Right cardiac atrium (tissue), 5 donors: ENCODE data around the gene MSX1. TPM values are rescaled to one million over a fixed set of nuclear protein-coding genes. Genes with fewer than 3 reads are reported as not detected.

Experiments
- ATAC-seq, 2 donors: fragments of 200-7000 bp; cut with Tn5 transposase; one replicate each; pipeline versions ENCODE4 v1.8.0 to v1.9.1; 2020; ENCODE audit warnings: moderate library complexity in 2 of 2, mild to moderate bottlenecking in 1 of 2
- DNase-seq, 3 donors: peaks; one replicate each; pipeline ENCODE4 v3.0.0-alpha.2; 2020
- H3K27ac ChIP-seq: one replicate; pipeline ENCODE4 v1.5.1; 2013; ENCODE audit warnings: mild to moderate bottlenecking, low read length, control low read depth, moderate library complexity
- H3K27me3 ChIP-seq: one replicate; pipeline ENCODE4 v1.6.1; 2013; ENCODE audit not compliant: control insufficient read depth, insufficient read depth
- H3K4me1 ChIP-seq: one replicate; pipeline ENCODE4 v1.6.1; 2013; ENCODE audit warnings: low read length; ENCODE audit not compliant: control insufficient read depth, insufficient read depth
- H3K4me3 ChIP-seq: one replicate; pipeline ENCODE4 v1.5.1; 2013; ENCODE audit warnings: low read length, control low read depth
- H3K9me3 ChIP-seq: one replicate; pipeline ENCODE4 v1.6.1; 2013; ENCODE audit warnings: low read length; ENCODE audit not compliant: control insufficient read depth
- WGBS: extraction: QIAGEN DNeasy Blood & Tissue Kit; methylation state at CpG from one replicate; pipeline ENCODE4 v1.1.7; 2013; 5-methylcytosine and 5-hydroxymethylcytosine counted together
- intact Hi-C, 4 donors: fragments of 100-400 bp; cut with DNase I; formaldehyde crosslinking; loops; one replicate each; pipeline versions ENCODE4 v1.11.0 to v1.14.0; 2022 to 2023
- polyA plus RNA-seq: library from polyadenylated mRNA; stranded (reverse); fragments of 200-250 nt; gene quantifications from one replicate; pipeline ENCODE4 v1.2.3, GENCODE V29; 2013
- total RNA-seq, 4 donors: library from RNA; stranded (reverse); fragmentation: NEBNext Ultra II Directional; extraction: Animal tissue kit (Norgen Biotek cat#: 25700); gene quantifications; one replicate each; pipeline ENCODE4 v1.2.1, GENCODE V29; 2021
- donor health status: healthy with polysubstance abuse.
- donor health status: DM: no; HTN: yes; CAD: no.
- donor health status: DM: no; HTN: no; CAD: no.
- donor health status: DM: no; HTN: yes; CAD: no; lungs with severe emphysema.
- donor health status: DM: yes; HTN: yes; CAD: no.

Gene MSX1
- total and polyA plus RNA-seq, 5 donors, result 1.8 to 3.6 (median 2.3) TPM

DNA sequence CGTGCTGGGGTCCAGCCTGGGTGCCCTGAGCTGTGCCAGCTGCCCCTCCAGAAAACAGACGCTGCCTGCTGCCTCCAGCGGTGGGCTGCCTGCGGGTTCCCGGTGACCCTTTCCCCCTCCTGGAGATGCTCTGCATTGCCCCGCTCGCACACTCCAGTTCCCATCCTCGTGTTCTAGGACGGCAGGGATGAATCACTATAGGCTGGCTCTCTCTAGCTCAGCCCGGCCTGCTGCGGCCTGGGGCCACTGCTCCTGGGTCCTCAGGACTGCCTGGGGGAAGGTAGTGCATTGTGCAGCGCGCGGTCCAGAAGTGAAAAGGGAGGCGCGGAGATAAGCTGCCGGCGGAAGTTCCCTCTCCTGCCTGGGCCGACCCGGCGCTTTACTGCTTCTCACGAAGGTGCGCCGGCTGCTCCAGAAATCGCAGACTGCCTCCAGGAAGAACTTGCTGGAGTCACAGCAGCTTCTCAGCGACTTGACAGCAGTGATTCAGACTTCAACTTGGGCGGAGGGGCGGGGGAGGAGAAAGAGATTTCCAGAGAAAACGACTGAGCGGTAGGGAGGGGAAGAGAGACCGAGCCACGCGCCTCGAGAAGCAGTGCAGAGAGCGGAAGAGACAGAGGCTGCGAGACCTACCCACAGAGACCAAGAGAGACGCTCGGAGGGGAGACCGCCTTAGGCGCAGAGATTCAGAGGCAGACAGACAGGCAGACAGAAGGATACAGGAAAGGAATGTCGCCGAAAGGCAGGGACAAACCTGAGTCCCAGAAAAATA, 6.7 kb upstream of the MSX1 start:
- peak; percentile 47 to 62 for ATAC-seq
- intact Hi-C loops, result no loop called here
- Histone ChIP-seq H3K27ac (no peak overlapping the region), H3K4me3 (peak overlapping the region; percentile 24), H3K27me3 (no peaks in the 10 kb centered on the region), H3K4me1 (peaks cover 2% of the 10 kb centered on the region), H3K9me3 (no peaks in the 10 kb centered on the region)
- WGBS, result 2% methylated on average over 42 of the region's 42 CpGs
- peak in 1 of 3 donors; percentile 64 for DNase-seq

DNA sequence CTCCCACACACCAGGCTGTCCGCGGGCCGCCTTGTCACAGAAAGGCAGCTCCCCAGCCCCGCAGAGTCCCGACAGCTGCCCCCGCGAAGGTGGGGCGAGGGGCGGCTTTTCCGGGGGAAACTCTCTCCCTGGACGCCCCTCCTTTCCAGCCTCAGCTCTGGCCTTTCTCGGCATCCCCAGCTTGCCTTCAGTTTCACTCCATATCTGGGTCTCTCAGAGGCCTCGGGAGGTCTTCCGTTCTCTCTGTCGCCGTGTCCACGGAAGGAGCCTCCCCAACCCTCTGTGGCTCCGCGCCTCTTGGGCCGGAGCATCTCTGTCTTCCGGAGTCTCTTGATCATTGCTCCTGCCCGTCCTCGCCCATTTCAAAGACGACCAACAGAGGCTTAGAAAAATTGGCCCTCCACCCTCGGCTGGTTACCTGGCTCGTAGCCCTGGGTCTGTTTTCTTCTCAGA, 6.1 kb upstream of the MSX1 start:
- intact Hi-C loops, result no loop called here
- WGBS, result 2% methylated on average over 26 of the region's 26 CpGs
- Histone ChIP-seq H3K4me3 (peak overlapping the region; percentile 24), H3K27ac (no peak overlapping the region), H3K9me3 (no peaks in the 10 kb centered on the region), H3K27me3 (no peaks in the 10 kb centered on the region), H3K4me1 (peaks cover 2% of the 10 kb centered on the region)
- DNase-seq, result no peak
- peak in 1 of 2 donors; percentile 17 for ATAC-seq

DNA sequence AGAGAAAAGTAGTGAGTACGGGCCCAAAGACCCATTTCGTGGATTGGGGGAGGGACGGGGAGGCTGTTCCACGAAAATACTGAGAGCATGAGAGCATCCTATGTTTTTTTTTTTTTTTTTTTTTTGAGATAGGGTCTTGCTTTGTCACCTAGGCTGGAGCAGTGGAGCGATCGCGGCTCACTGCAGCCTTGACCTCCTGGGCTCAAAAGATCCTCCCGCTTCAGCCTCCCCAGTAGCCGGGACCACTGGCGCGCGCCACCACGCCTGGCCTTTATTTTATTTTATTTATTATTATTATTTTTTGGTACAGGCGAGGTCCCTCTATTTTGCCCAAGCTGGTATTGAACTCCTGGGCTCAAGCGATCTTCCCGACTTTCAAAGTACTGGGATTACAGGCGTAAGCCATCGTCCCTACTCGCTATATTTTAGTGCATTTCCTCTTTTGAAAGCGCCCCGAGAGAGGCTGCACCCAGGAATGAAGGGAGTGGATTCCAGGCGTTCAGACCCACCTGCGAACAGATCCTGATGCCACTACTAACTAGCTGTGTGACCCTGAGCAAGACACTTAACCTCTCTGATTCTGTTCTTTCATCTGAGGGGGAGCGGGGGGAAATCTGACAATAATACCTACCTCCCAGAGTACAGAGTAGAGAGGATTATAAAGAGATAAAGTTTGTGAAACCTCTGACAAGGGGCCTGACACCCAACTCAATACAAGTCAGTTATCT, 5.4 kb upstream of the MSX1 start:
- H3K27ac ChIP-seq, result no peak overlapping the region
- H3K9me3 ChIP-seq, result no peaks in the 10 kb centered on the region
- no peak overlapping the region for H3K4me3 ChIP-seq
- no peak for ATAC-seq
- no peak for DNase-seq
- peaks cover 2% of the 10 kb centered on the region for H3K4me1 ChIP-seq
- intact Hi-C loops, result no loop called here
- 18% methylated on average over 24 of the region's 24 CpGs for WGBS
- no peaks in the 10 kb centered on the region for H3K27me3 ChIP-seq

GRCh38 chr4:4854649-4855295, 4.7 kb upstream of the MSX1 start:
- 4% methylated on average over 31 of the region's 31 CpGs for WGBS
- DNase-seq, result peak in 1 of 3 donors; percentile 11
- ATAC-seq, result no peak
- H3K27ac ChIP-seq, result no peak overlapping the region
- peaks cover 2% of the 10 kb centered on the region for H3K4me1 ChIP-seq
- H3K4me3 ChIP-seq, result no peak overlapping the region
- intact Hi-C loops, result no loop called here
- H3K9me3 ChIP-seq, result no peaks in the 10 kb centered on the region
- no peaks in the 10 kb centered on the region for H3K27me3 ChIP-seq

DNA sequence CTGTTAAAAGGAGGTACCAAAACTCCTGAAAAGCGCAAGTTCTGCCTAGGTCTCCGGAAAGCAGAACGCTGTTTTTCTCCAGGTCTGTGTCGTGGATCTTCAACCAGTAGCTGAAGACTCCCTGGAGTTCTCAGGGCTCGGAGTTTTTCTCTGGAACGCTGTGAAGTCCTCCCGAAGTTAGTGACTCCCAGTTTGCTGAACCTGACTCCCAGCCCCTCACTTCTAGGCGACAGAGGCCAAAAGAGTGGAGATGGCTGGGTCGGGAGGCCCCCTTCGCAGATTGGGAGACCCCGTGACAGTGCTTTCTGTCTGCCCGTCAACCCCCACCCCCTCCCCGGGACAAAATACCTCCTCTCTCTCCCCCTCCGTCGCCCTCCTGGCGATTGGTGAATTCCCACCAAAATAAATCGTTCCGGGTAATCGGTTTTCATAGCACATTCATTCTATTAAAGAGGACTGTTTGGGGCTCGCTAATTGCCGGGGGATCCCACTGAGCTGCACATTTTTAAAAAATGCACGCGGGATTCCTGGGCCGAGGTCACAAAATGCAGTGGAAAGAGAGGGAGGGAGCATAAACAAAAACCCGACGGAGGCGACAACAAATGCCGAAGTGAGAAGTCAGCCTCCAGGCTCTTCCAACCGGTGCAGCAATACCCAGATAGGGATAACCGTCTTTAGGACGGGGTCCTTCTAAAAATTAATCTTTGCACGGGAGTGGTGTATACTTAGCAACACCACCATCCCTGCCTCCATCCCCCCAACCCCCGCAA, 4.0 kb upstream of the MSX1 start:
- ATAC-seq (no peak), DNase-seq (peak in 1 of 3 donors; percentile 3)
- Histone ChIP-seq H3K27me3 (no peaks in the 10 kb centered on the region), H3K27ac (no peak overlapping the region), H3K4me3 (no peak overlapping the region), H3K9me3 (no peaks in the 10 kb centered on the region), H3K4me1 (peaks cover 2% of the 10 kb centered on the region)
- 5% methylated on average over 33 of the region's 33 CpGs for WGBS
- intact Hi-C loops, result no loop called here

GRCh38 chr4:4856071-4857000, 3.1 kb upstream of the MSX1 start:
- H3K4me3 ChIP-seq, result peak overlapping the region; percentile 54
- no peaks in the 10 kb centered on the region for H3K9me3 ChIP-seq
- intact Hi-C loops, result no loop called here
- DNase-seq (peak in 2 of 3 donors; percentile 35 to 47), ATAC-seq (no peak)
- H3K27me3 ChIP-seq, result no peaks in the 10 kb centered on the region
- WGBS, result 2% methylated on average over 61 of the region's 61 CpGs
- peaks cover 2% of the 10 kb centered on the region for H3K4me1 ChIP-seq
- no peak overlapping the region for H3K27ac ChIP-seq

GRCh38 chr4:4857001-4857808, 2.3 kb upstream of the MSX1 start:
- no peaks in the 10 kb centered on the region for H3K9me3 ChIP-seq
- H3K4me1 ChIP-seq, result peaks cover 2% of the 10 kb centered on the region
- no peak overlapping the region for H3K27ac ChIP-seq
- H3K27me3 ChIP-seq, result no peaks in the 10 kb centered on the region
- intact Hi-C loops, result no loop called here
- no peak for ATAC-seq
- H3K4me3 ChIP-seq, result peak overlapping the region; percentile 54
- 18% methylated on average over 33 of the region's 36 CpGs for WGBS
- DNase-seq, result peak in 1 of 3 donors; percentile 11

DNA sequence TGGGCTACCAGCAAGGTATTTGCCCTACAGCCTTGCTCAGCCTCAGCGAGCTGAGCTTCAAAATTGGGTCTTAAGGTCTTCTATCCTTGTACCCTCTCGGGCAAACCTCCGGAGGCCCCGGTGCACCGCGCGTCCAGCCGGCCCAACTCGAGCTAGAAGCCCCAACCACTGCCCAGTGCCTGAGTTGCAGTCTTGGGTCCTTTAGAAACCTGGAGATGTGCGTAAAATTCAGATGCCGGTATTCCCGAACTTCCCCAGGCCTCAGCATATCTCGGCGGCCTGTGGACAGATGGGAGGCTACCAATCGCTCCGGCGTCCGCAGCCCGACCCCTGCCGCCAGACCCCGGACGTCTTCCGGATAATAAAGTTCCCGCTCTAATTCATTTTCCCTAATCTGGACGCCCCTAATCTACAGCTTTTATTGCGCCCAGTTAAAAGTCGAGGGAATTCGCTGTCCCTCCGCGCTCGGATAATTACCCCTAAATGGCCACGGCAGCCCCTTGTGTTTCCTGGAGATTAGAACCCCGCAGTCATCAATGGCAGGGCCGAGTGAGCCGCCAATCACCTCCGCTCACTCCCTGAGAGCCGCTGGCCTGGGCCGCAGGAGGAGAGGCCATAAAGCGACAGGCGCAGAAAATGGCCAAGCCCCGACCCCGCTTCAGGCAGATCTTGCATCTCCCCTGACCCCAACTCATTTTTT, 1.5 kb upstream of the MSX1 start:
- H3K4me1 ChIP-seq, result peaks cover 2% of the 10 kb centered on the region
- no peak overlapping the region for H3K27ac ChIP-seq
- H3K4me3 ChIP-seq, result no peak overlapping the region
- whole genome bisulfite sequencing, result 16% methylated on average over 42 of the region's 42 CpGs
- H3K9me3 ChIP-seq, result no peaks in the 10 kb centered on the region
- ATAC-seq (no peak), DNase-seq (peak in 1 of 3 donors; percentile 26)
- no peaks in the 10 kb centered on the region for H3K27me3 ChIP-seq
- intact Hi-C loops, result no loop called here
